ENCODE results near the gene DIDO1. TPM values are rescaled to one million over a fixed set of nuclear protein-coding genes. Genes with fewer than 3 reads are reported as not detected.
"Not testable (repeated sequence)": the region's sequence is repeated elsewhere in the genome, so short reads cannot be mapped to it uniquely, and the experiment has no call there.

DIDO1 gene
- total and polyA plus RNA-seq, 2 of the 4 experiments (the other 2 are of a cell fraction) = 21.8 to 28.1 TPM

- H3K36me3 ChIP-seq (ENCODE audit: control insufficient read depth, insufficient read depth, low read length) = peaks cover 27% of the 10 kb centered on the region
These were observed 72.2 kb downstream of the DIDO1 start for GRCh38 chr20:62854121-62854520.

GRCh38 chr20:62853304-62853703 lies 73.0 kb downstream of the DIDO1 start:
- CTCF ChIA-PET; POLR2A ChIA-PET (ENCODE audit: unreplicated experiment); H3K4me2 ChIP-seq (ENCODE audit: low read depth, low read length): not testable (repeated sequence)

More at GRCh38 chr20:62854121-62854520, 72.2 kb downstream of the DIDO1 start:
- Histone ChIP-seq H3K27ac (ENCODE audit: insufficient read depth, low read length) (no peak overlapping the region), H3K9me1 (ENCODE audit: insufficient read depth, low read length) (peaks cover 4% of the 10 kb centered on the region; the same call in 1 of the 2 replicates), H3K9me3 (ENCODE audit: control insufficient read depth, insufficient read depth, low read length) (no peaks in the 10 kb centered on the region), H2BK120ac (ENCODE audit: low read depth, low read length) (no peak overlapping the region), H2BK20ac (ENCODE audit: low read depth, low read length) (no peak overlapping the region), H3K79me1 (ENCODE audit: low read depth in 1 of 2, low read length in 2 of 2) (peaks cover 18 to 48% of the 10 kb centered on the region in 2 experiments), H3K4me3 (ENCODE audit: insufficient read depth, low read depth, low read length) (no peak overlapping the region), H4K20me1 (ENCODE audit: insufficient read depth, low read length) (peaks cover 17% of the 10 kb centered on the region; the same call in 1 of the 2 replicates), H3K23ac (ENCODE audit: low read depth, low read length) (no peak overlapping the region), H3K4me2 (ENCODE audit: low read depth, low read length) (no peak overlapping the region), H3K14ac (replicated peaks; ENCODE audit: low read depth, low read length) (no peak overlapping the region), H3K4me1 (ENCODE audit: control insufficient read depth, insufficient read depth, low read length) (no peaks in the 10 kb centered on the region), H3K9ac (ENCODE audit: low read depth, low read length) (no peak overlapping the region), H2AFZ (replicated peaks; ENCODE audit: low read length, poor library complexity) (peak overlapping the region; percentile 41), H4K8ac (ENCODE audit: low read depth in 2 of 2, low read length in 2 of 2) (no peak overlapping the region), H2BK5ac (ENCODE audit: low read depth, low read length, poor library complexity, severe bottlenecking) (no peak overlapping the region), H4K91ac (ENCODE audit: insufficient read depth, low read depth, low read length) (no peak overlapping the region), H3K27me3 (ENCODE audit: control insufficient read depth, insufficient read depth, low read length) (no peaks in the 10 kb centered on the region), H2AK5ac (ENCODE audit: low read depth, low read length) (no peak overlapping the region), H3K4ac (ENCODE audit: low read depth, low read length) (no peak overlapping the region), H2BK15ac (ENCODE audit: low read depth, low read length) (no peak overlapping the region), H3K18ac (ENCODE audit: low read depth, low read length) (no peak overlapping the region), H4K5ac (ENCODE audit: low read depth, low read length) (no peak overlapping the region), H2AK9ac (replicated peaks; ENCODE audit: low read depth, low read length, poor library complexity) (no peak overlapping the region), H3K56ac (ENCODE audit: extremely low read depth, insufficient read depth, low read length) (no peak overlapping the region)
- ATAC-seq (ENCODE audit: low read depth) (no peak), DNase-seq (no peak)
- ChIA-PET POLR2A (ENCODE audit: unreplicated experiment) (no interaction called here), CTCF (no interaction called here)
- in situ Hi-C loops (cut with MboI; ENCODE audit: low sequenced_read_pairs) = no loop called here
- 98% methylated on average over 8 of the region's 13 CpGs; no CpG with 5 or more reads in 1 of the 2 experiments for WGBS, 2 experiments (ENCODE audit: extremely low coverage in 2 of 2, insufficient read length in 1 of 2)
- BruUV-seq (replicated peaks) = no TSS peak
- intact Hi-C loops (cut with micrococcal nuclease) = no loop called here
- dilution Hi-C loops (cut with HindIII; ENCODE audit: low sequenced_read_pairs, unreplicated experiment) = no loop called here
- TF ChIP-seq SMC3 (IDR thresholded peaks at IDR 0.05; ENCODE audit: low read depth, low read length) (no peak), RFX5 (IDR thresholded peaks at IDR 0.05; ENCODE audit: low read depth, low read length) (no peak), RAD21 (IDR thresholded peaks at IDR 0.05; ENCODE audit: low read length) (no peak), MAFK (IDR thresholded peaks at IDR 0.05; ENCODE audit: low read depth, low read length) (no peak), MXI1 (IDR thresholded peaks at IDR 0.05; ENCODE audit: borderline replicate concordance, low read depth, low read length) (no peak), POLR2A (IDR thresholded peaks at IDR 0.05; ENCODE audit: low read depth, low read length) (no peak)

More at GRCh38 chr20:62853304-62853703, 73.0 kb downstream of the DIDO1 start:
- in situ Hi-C loops (cut with MboI; ENCODE audit: low sequenced_read_pairs); H2BK5ac ChIP-seq (ENCODE audit: low read depth, low read length, poor library complexity, severe bottlenecking); H3K56ac ChIP-seq (ENCODE audit: extremely low read depth, insufficient read depth, low read length); H4K91ac ChIP-seq (ENCODE audit: insufficient read depth, low read depth, low read length); H4K8ac ChIP-seq (ENCODE audit: low read depth in 2 of 2, low read length in 2 of 2); H2AK5ac ChIP-seq (ENCODE audit: low read depth, low read length); H2AFZ ChIP-seq (replicated peaks; ENCODE audit: low read length, poor library complexity); H3K4me3 ChIP-seq (ENCODE audit: insufficient read depth, low read depth, low read length); H3K9ac ChIP-seq (ENCODE audit: low read depth, low read length); H3K4ac ChIP-seq (ENCODE audit: low read depth, low read length); H2AK9ac ChIP-seq (replicated peaks; ENCODE audit: low read depth, low read length, poor library complexity); BruUV-seq (replicated peaks); H3K4me1 ChIP-seq (ENCODE audit: control insufficient read depth, insufficient read depth, low read length); H2BK120ac ChIP-seq (ENCODE audit: low read depth, low read length); dilution Hi-C loops (cut with HindIII; ENCODE audit: low sequenced_read_pairs, unreplicated experiment); H3K27me3 ChIP-seq (ENCODE audit: control insufficient read depth, insufficient read depth, low read length); H3K18ac ChIP-seq (ENCODE audit: low read depth, low read length); ATAC-seq (ENCODE audit: low read depth); H3K14ac ChIP-seq (replicated peaks; ENCODE audit: low read depth, low read length); H3K27ac ChIP-seq (ENCODE audit: insufficient read depth, low read length); intact Hi-C loops (cut with micrococcal nuclease); H3K9me1 ChIP-seq (ENCODE audit: insufficient read depth, low read length); DNase-seq; H3K9me3 ChIP-seq (ENCODE audit: control insufficient read depth, insufficient read depth, low read length); H3K23ac ChIP-seq (ENCODE audit: low read depth, low read length); H4K5ac ChIP-seq (ENCODE audit: low read depth, low read length); H2BK20ac ChIP-seq (ENCODE audit: low read depth, low read length); H2BK15ac ChIP-seq (ENCODE audit: low read depth, low read length): not testable (repeated sequence)
- peaks cover 27% of the 10 kb centered on the region for H3K36me3 ChIP-seq (ENCODE audit: control insufficient read depth, insufficient read depth, low read length)
- WGBS, 2 experiments (ENCODE audit: extremely low coverage in 2 of 2, insufficient read length in 1 of 2) = no CpG with 5 or more reads among the region's 6 CpGs
- peaks cover 14 to 39% of the 10 kb centered on the region in 2 experiments for H3K79me1 ChIP-seq (ENCODE audit: low read depth in 1 of 2, low read length in 2 of 2)
- H4K20me1 ChIP-seq (ENCODE audit: insufficient read depth, low read length) = peaks cover 14% of the 10 kb centered on the region; the same call in 1 of the 2 replicates

All from IMR-90 (cell line).